Esophagus squamous epithelium (tissue), 5 donors: ENCODE data around the gene ACVR1B. TPM values are rescaled to one million over a fixed set of nuclear protein-coding genes. Genes with fewer than 3 reads are reported as not detected.

Source experiments
- DNase-seq: peaks from one replicate; lab custom pipeline; 2025; lab: John Stamatoyannopoulos, UW
- H3K27ac ChIP-seq, 4 donors: fragments of 200-600 bp; sonication (generic); one replicate each; pipeline ENCODE4 v1.5.1; 2016 to 2019; ENCODE audit warnings: mild to moderate bottlenecking in 1 of 4
- H3K27me3 ChIP-seq, 4 donors: fragments of 200-600 bp; sonication (generic); 1 replicate in 3 of 4; 2 replicates in 1 of 4; pipeline versions ENCODE4 v1.5.1 to v1.6.0; 2017 to 2021; ENCODE audit warnings: antibody characterized with exemption in 1 of 4
- H3K36me3 ChIP-seq, 3 donors: fragments of 200-600 bp; sonication (generic); one replicate each; pipeline ENCODE4 v1.5.1; 2016 to 2019
- H3K4me1 ChIP-seq, 3 donors: fragments of 200-600 bp; sonication (generic); one replicate each; pipeline ENCODE4 v1.5.1; 2017 to 2019
- H3K4me3 ChIP-seq, 4 donors: fragments of 200-600 bp; sonication (generic); 1 replicate in 3 of 4; 2 replicates in 1 of 4; pipeline ENCODE4 v1.5.1; 2016 to 2019; ENCODE audit warnings: mild to moderate bottlenecking in 2 of 4, moderate library complexity in 1 of 4
- H3K9me3 ChIP-seq, 3 donors: fragments of 200-600 bp; sonication (generic); one replicate each; pipeline ENCODE4 v1.5.1; 2016 to 2019
- POLR2A ChIP-seq, 4 donors: fragments of 450-650 bp; IDR thresholded peaks; one replicate each; pipeline ENCODE4 v1.6.1; 2017; ENCODE audit warnings: antibody characterized with exemption in 4 of 4, mild to moderate bottlenecking in 4 of 4, moderate library complexity in 3 of 4
- WGBS, 2 donors: methylation state at CpG; one replicate each; pipeline ENCODE4 v1.1.5; 2018; 5-methylcytosine and 5-hydroxymethylcytosine counted together
- intact Hi-C: fragments of 100-400 bp; cut with DNase I; formaldehyde crosslinking; loops from one replicate; pipeline ENCODE4 v1.15.0; 2022
- total RNA-seq, 4 donors: library from RNA; depleted of rRNA; stranded (reverse); fragments of >200 nt; gene quantifications; one replicate each; pipeline ENCODE4 v1.1.0, GENCODE V29; 2016
- TF ChIP-seq, protein P1 (sequence below), 6 experiments: fragments of 450-650 bp in 4 of 6; fragments of 200-600 bp in 2 of 6; sonication (generic) in 2 of 6; IDR thresholded peaks; one replicate each; pipeline ENCODE4 v1.5.1; 2016 to 2019; ENCODE audit warnings: antibody characterized with exemption in 6 of 6, mild to moderate bottlenecking in 4 of 6, moderate library complexity in 4 of 6
- donor health status: DM: yes; HTN: yes; CAD: no.

Gene ACVR1B
- total RNA-seq, 4 donors from 2014 or later = 11.4 to 31.7 (median 16.8) TPM

DNA sequence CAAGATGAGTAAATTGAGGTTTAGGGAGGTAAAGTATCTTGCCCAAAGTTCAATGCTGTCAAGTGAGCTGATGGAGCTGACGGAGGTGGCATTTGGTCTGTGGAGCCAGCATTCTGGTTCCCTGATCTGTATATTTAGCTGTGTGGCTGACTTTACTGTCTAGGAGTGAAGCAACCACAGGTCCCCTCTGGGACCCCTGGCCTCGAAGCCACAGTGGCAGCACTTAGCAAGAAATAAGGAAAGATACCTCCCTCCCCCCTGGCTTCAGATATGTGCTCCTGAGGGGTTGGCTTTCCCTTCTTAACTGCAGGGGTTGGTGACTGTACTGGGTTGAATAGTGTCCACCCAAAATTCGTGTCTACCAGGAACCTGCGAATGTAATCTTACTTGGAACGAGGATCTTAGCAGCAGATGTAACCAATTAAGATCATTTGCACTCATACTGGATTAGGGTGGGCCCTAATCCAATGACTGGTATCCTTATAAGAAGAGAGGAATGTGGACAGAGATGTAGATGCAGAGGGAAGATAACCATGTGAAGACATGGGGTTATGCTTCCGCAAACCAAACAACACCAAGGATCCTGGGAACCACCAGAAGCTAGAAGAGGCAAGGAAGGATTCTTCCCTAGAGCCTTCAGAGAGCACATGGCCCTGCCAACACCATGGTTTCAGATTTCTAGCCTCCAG, 2.0 kb upstream of the ACVR1B start:
- peaks cover 0 to 30% (median 19%) of the 10 kb centered on the region in 3 donors for H3K4me1 ChIP-seq
- H3K27ac ChIP-seq = peak overlapping the region in 1 of 4 donors; percentile 30
- 65 to 71% methylated on average over 5 to 6 of the region's 6 CpGs for WGBS, 2 donors
- TF ChIP-seq, protein P1, sequence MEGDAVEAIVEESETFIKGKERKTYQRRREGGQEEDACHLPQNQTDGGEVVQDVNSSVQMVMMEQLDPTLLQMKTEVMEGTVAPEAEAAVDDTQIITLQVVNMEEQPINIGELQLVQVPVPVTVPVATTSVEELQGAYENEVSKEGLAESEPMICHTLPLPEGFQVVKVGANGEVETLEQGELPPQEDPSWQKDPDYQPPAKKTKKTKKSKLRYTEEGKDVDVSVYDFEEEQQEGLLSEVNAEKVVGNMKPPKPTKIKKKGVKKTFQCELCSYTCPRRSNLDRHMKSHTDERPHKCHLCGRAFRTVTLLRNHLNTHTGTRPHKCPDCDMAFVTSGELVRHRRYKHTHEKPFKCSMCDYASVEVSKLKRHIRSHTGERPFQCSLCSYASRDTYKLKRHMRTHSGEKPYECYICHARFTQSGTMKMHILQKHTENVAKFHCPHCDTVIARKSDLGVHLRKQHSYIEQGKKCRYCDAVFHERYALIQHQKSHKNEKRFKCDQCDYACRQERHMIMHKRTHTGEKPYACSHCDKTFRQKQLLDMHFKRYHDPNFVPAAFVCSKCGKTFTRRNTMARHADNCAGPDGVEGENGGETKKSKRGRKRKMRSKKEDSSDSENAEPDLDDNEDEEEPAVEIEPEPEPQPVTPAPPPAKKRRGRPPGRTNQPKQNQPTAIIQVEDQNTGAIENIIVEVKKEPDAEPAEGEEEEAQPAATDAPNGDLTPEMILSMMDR (IDR thresholded peaks at IDR 0.05) = no peak
- TF ChIP-seq POLR2A (IDR thresholded peaks at IDR 0.05) = no peak
- intact Hi-C loops = no loop called here
- H3K4me3 ChIP-seq = no peak overlapping the region
- H3K27me3 ChIP-seq = no peaks in the 10 kb centered on the region
- peaks cover 0 to 5% (median 3%) of the 10 kb centered on the region in 3 donors for H3K9me3 ChIP-seq
- DNase-seq = no peak
- H3K36me3 ChIP-seq = no peaks in the 10 kb centered on the region

- DNase-seq = no peak
- H3K27ac ChIP-seq = peak overlapping the region; percentile 43 to 97 (median 76)
- H3K9me3 ChIP-seq = no peaks in the 10 kb centered on the region
- H3K4me1 ChIP-seq = peaks cover 10 to 43% (median 31%) of the 10 kb centered on the region in 3 donors
- H3K4me3 ChIP-seq = peak overlapping the region; percentile 29 to 99 (median 88)
- TF ChIP-seq, protein P1 (IDR thresholded peaks at IDR 0.05) = no peak
- TF ChIP-seq POLR2A (IDR thresholded peaks at IDR 0.05) = no peak
- WGBS, 2 donors = 0% methylated on average over 1 to 4 of the region's 5 CpGs
- intact Hi-C loops = no loop called here
- H3K36me3 ChIP-seq = no peaks in the 10 kb centered on the region
- no peaks in the 10 kb centered on the region for H3K27me3 ChIP-seq
Measured at GRCh38 chr12:51950682-51951198, 759 bp upstream of the ACVR1B start.

- 3 to 4% methylated on average over 12 to 26 of the region's 50 CpGs for WGBS, 2 donors
- Histone ChIP-seq H3K9me3 (no peaks in the 10 kb centered on the region), H3K4me3 (peak overlapping the region; percentile 81 to 99 (median 94)), H3K27ac (peak overlapping the region; percentile 89 to 98 (median 96)), H3K27me3 (no peaks in the 10 kb centered on the region), H3K36me3 (no peaks in the 10 kb centered on the region), H3K4me1 (peaks cover 10 to 56% (median 33%) of the 10 kb centered on the region in 3 donors)
- intact Hi-C loops = no loop called here
- TF ChIP-seq POLR2A (IDR thresholded peaks at IDR 0.05) = no peak
- TF ChIP-seq, protein P1 (IDR thresholded peaks at IDR 0.05) = no peak
- no peak for DNase-seq
Measured at GRCh38 chr12:51951843-51952722, 584 bp downstream of the ACVR1B start.

- no peaks in the 10 kb centered on the region for H3K27me3 ChIP-seq
- peaks cover 0 to 3% (median 0%) of the 10 kb centered on the region in 3 donors for H3K36me3 ChIP-seq
- no peaks in the 10 kb centered on the region for H3K9me3 ChIP-seq
- H3K4me1 ChIP-seq = peaks cover 10 to 66% (median 33%) of the 10 kb centered on the region in 3 donors
- no peak for DNase-seq
- 27 to 41% methylated on average over 8 of the region's 8 CpGs for WGBS, 2 donors
- peak overlapping the region; percentile 81 to 99 (median 94) for H3K4me3 ChIP-seq
- TF ChIP-seq, protein P1 (IDR thresholded peaks at IDR 0.05) = no peak
- TF ChIP-seq POLR2A (IDR thresholded peaks at IDR 0.05) = no peak
- H3K27ac ChIP-seq = peak overlapping the region; percentile 89 to 98 (median 96)
- intact Hi-C loops = no loop called here
Measured at GRCh38 chr12:51953089-51953488, 1.6 kb downstream of the ACVR1B start.
